SK-N-SH treated with all-trans-retinoic acid at 6 μM for 48 hours (cell line): ENCODE data around the gene TBL1X.

ENCODE experiments used
- ATAC-seq: fragments of 200-7000 bp; cut with Tn5 transposase; 3 replicates; pipeline ENCODE4 v1.9.1; 2020; ENCODE audit warnings: mild to moderate bottlenecking, moderate library complexity
- BACH2 ChIP-seq: fragments of 250-450 bp; sonication (Bioruptor Pico); IDR thresholded peaks from 2 replicates; pipeline ENCODE4 v1.9.0; 2021; ENCODE audit warnings: mild to moderate bottlenecking, borderline replicate concordance
- CSDC2 ChIP-seq: fragments of 250-450 bp; sonication (Bioruptor Pico); IDR thresholded peaks from 2 replicates; pipeline ENCODE4 v1.5.0; 2020; ENCODE audit warnings: mild to moderate bottlenecking, moderate library complexity
- ESRRG ChIP-seq: fragments of 250-450 bp; sonication (Bioruptor Pico); IDR thresholded peaks from 2 replicates; pipeline ENCODE4 v1.6.1; 2021; ENCODE audit warnings: mild to moderate bottlenecking
- GLIS3 ChIP-seq: fragments of 250-450 bp; sonication (Bioruptor Pico); IDR thresholded peaks from 2 replicates; pipeline ENCODE4 v1.5.0; 2020; ENCODE audit warnings: mild to moderate bottlenecking, moderate library complexity
- ISL1 ChIP-seq: fragments of 250-450 bp; sonication (Bioruptor Pico); IDR thresholded peaks from 2 replicates; pipeline ENCODE4 v2.1.2; 2022; ENCODE audit warnings: mild to moderate bottlenecking, moderate library complexity
- PPARA ChIP-seq: fragments of 250-450 bp; sonication (Bioruptor Pico); IDR thresholded peaks from 2 replicates; pipeline ENCODE4 v1.5.0; 2020; ENCODE audit warnings: mild to moderate bottlenecking, borderline replicate concordance
- RARB ChIP-seq: fragments of 250-450 bp; sonication (Bioruptor Pico); IDR thresholded peaks from 2 replicates; pipeline ENCODE4 v1.8.0; 2021; ENCODE audit warnings: mild to moderate bottlenecking, moderate library complexity
- SNAI2 ChIP-seq: fragments of 250-450 bp; sonication (Bioruptor Pico); IDR thresholded peaks from 2 replicates; pipeline ENCODE4 v1.5.0; 2020; ENCODE audit warnings: mild to moderate bottlenecking, moderate library complexity
- TCF4 ChIP-seq: fragments of 250-450 bp; sonication (Bioruptor Pico); IDR thresholded peaks from 2 replicates; pipeline ENCODE4 v1.8.0; 2021; ENCODE audit warnings: mild to moderate bottlenecking, moderate library complexity, borderline replicate concordance
- TOX ChIP-seq: fragments of 250-450 bp; sonication (Bioruptor Pico); IDR thresholded peaks from 2 replicates; pipeline ENCODE4 v1.8.0; 2021; ENCODE audit warnings: mild to moderate bottlenecking, moderate library complexity, borderline replicate concordance
- ZC3H10 ChIP-seq: fragments of 250-450 bp; sonication (Bioruptor Pico); IDR thresholded peaks from 2 replicates; pipeline ENCODE4 v1.5.1; 2021; ENCODE audit warnings: mild to moderate bottlenecking, moderate library complexity
- ZFP3 ChIP-seq: fragments of 250-450 bp; sonication (Bioruptor Pico); IDR thresholded peaks from 2 replicates; pipeline ENCODE4 v1.5.0; 2020; ENCODE audit warnings: mild to moderate bottlenecking, moderate library complexity
- ZFP30 ChIP-seq: fragments of 450-650 bp; formaldehyde crosslinking; IDR thresholded peaks from 2 replicates; pipeline ENCODE4 v1.5.0; 2022; ENCODE audit warnings: mild to moderate bottlenecking, moderate library complexity
- ZNF565 ChIP-seq: fragments of 450-650 bp; formaldehyde crosslinking; conservative IDR thresholded peaks from 2 replicates; pipeline ENCODE4 v1.5.0; 2020; ENCODE audit warnings: low read depth, mild to moderate bottlenecking, moderate library complexity
- ZNF70 ChIP-seq: fragments of 450-650 bp; formaldehyde crosslinking; IDR thresholded peaks from 2 replicates; pipeline ENCODE4 v1.5.0; 2020; ENCODE audit warnings: mild to moderate bottlenecking, moderate library complexity
- ZNF8 ChIP-seq: fragments of 450-650 bp; formaldehyde crosslinking; IDR thresholded peaks from 2 replicates; pipeline ENCODE4 v1.5.0; 2020; ENCODE audit warnings: mild to moderate bottlenecking, moderate library complexity
- TF ChIP-seq, protein P1 (sequence below): fragments of 250-450 bp; sonication (Bioruptor Pico); IDR thresholded peaks from 2 replicates; pipeline ENCODE4 v1.5.0; 2020; ENCODE audit warnings: mild to moderate bottlenecking, moderate library complexity
- TF ChIP-seq, protein P2 (sequence below): fragments of 250-450 bp; sonication (Bioruptor Pico); IDR thresholded peaks from 2 replicates; pipeline ENCODE4 v1.8.0; 2020; ENCODE audit warnings: mild to moderate bottlenecking, moderate library complexity, borderline replicate concordance
- TF ChIP-seq, protein P3 (sequence below): fragments of 250-450 bp; sonication (Bioruptor Pico); IDR thresholded peaks from 2 replicates; pipeline ENCODE4 v1.5.1; 2021; ENCODE audit warnings: mild to moderate bottlenecking, moderate library complexity

The TBL1X gene

DNA sequence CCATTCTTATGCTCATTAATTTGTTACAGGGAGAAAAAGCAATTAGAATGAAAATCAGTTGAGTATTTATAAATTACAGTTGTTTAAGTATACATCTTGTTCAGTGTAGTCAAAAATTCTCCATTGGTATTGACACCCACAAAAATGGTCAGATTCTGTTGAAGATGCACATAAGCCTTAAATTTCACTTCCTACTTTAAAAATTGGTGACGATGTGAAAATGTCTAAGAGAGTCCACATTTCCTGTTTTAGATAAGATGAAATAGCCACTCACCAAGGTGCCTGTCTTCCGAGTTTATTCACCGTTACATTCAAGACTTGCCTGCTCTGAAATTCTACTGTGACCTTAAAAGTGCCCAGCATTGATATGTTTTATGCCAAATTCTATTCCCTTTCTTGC, 207.1 kb downstream of the TBL1X start:
- TF ChIP-seq, protein P1, sequence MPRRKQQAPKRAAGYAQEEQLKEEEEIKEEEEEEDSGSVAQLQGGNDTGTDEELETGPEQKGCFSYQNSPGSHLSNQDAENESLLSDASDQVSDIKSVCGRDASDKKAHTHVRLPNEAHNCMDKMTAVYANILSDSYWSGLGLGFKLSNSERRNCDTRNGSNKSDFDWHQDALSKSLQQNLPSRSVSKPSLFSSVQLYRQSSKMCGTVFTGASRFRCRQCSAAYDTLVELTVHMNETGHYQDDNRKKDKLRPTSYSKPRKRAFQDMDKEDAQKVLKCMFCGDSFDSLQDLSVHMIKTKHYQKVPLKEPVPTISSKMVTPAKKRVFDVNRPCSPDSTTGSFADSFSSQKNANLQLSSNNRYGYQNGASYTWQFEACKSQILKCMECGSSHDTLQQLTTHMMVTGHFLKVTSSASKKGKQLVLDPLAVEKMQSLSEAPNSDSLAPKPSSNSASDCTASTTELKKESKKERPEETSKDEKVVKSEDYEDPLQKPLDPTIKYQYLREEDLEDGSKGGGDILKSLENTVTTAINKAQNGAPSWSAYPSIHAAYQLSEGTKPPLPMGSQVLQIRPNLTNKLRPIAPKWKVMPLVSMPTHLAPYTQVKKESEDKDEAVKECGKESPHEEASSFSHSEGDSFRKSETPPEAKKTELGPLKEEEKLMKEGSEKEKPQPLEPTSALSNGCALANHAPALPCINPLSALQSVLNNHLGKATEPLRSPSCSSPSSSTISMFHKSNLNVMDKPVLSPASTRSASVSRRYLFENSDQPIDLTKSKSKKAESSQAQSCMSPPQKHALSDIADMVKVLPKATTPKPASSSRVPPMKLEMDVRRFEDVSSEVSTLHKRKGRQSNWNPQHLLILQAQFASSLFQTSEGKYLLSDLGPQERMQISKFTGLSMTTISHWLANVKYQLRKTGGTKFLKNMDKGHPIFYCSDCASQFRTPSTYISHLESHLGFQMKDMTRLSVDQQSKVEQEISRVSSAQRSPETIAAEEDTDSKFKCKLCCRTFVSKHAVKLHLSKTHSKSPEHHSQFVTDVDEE (CRISPR knock-in tag) = no peak
- TF ChIP-seq ZNF8 (CRISPR knock-in tag) = no peak
- TF ChIP-seq ZFP30 (CRISPR knock-in tag) = no peak
- ATAC-seq = no peak

DNA sequence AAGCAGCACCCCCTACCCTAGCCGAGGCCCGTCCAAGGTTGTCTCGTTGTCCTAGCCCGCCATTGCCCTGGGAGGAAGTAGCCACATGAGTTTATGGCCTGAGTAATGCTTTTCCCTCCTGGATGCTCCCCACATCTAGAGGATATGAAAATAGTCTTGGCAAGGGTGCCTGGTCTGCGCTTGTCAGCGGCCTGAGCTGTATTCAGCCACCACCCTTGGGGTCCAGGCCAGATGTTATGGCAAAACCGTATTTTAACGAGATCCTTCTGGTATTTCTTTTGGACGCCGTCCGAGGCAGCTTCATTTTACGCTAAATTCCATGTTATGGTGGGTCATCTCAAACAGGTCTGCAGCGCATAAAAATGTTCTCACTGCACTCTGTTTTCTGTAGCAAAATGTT, 211.4 kb downstream of the TBL1X start:
- no peak for ATAC-seq
- TF ChIP-seq RARB (CRISPR knock-in tag) = no peak
- TF ChIP-seq, protein P1 (CRISPR knock-in tag) = no peak
- no peak for TF ChIP-seq TCF4
- no peak for TF ChIP-seq PPARA
- no peak for TF ChIP-seq TOX (CRISPR knock-in tag)
- TF ChIP-seq SNAI2 (CRISPR knock-in tag) = no peak
- TF ChIP-seq ZNF70 = no peak
- TF ChIP-seq, protein P2, sequence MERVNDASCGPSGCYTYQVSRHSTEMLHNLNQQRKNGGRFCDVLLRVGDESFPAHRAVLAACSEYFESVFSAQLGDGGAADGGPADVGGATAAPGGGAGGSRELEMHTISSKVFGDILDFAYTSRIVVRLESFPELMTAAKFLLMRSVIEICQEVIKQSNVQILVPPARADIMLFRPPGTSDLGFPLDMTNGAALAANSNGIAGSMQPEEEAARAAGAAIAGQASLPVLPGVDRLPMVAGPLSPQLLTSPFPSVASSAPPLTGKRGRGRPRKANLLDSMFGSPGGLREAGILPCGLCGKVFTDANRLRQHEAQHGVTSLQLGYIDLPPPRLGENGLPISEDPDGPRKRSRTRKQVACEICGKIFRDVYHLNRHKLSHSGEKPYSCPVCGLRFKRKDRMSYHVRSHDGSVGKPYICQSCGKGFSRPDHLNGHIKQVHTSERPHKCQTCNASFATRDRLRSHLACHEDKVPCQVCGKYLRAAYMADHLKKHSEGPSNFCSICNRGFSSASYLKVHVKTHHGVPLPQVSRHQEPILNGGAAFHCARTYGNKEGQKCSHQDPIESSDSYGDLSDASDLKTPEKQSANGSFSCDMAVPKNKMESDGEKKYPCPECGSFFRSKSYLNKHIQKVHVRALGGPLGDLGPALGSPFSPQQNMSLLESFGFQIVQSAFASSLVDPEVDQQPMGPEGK = no peak
- no peak for TF ChIP-seq GLIS3 (CRISPR knock-in tag)
- no peak for TF ChIP-seq ZC3H10 (CRISPR knock-in tag)
- TF ChIP-seq, protein P3, sequence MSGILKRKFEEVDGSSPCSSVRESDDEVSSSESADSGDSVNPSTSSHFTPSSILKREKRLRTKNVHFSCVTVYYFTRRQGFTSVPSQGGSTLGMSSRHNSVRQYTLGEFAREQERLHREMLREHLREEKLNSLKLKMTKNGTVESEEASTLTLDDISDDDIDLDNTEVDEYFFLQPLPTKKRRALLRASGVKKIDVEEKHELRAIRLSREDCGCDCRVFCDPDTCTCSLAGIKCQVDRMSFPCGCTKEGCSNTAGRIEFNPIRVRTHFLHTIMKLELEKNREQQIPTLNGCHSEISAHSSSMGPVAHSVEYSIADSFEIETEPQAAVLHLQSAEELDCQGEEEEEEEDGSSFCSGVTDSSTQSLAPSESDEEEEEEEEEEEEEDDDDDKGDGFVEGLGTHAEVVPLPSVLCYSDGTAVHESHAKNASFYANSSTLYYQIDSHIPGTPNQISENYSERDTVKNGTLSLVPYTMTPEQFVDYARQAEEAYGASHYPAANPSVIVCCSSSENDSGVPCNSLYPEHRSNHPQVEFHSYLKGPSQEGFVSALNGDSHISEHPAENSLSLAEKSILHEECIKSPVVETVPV (CRISPR knock-in tag) = no peak
- no peak for TF ChIP-seq ZFP30 (CRISPR knock-in tag)
- TF ChIP-seq BACH2 = no peak
- TF ChIP-seq ZFP3 (CRISPR knock-in tag) = no peak
- TF ChIP-seq ZNF8 (CRISPR knock-in tag) = no peak
- no peak for TF ChIP-seq ZNF565 (CRISPR knock-in tag)
- TF ChIP-seq ISL1 = no peak
- TF ChIP-seq, all 23 proteins: peak for 0

DNA sequence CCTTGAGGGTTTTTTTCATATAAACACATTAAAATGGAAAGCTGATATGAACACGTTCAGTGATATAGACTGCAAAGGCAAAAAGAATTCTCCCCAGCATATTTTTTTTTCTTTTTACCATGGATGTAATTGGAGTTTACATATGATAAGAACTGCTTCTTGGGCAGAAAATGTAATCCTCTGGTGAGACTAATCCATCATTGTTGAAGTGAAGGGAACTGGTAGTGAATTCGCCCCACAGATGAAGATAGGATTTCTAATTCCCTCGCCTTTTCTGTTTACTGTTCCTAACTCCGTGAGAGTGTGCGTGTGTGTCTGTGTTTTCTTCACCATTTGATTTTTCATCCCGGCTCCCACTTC, 211.9 kb downstream of the TBL1X start:
- TF ChIP-seq RARB (CRISPR knock-in tag) = no peak
- TF ChIP-seq ZC3H10 (CRISPR knock-in tag) = no peak
- TF ChIP-seq BACH2 = no peak
- no peak for TF ChIP-seq ZNF565 (CRISPR knock-in tag)
- TF ChIP-seq PPARA = no peak
- TF ChIP-seq CSDC2 (CRISPR knock-in tag) = no peak
- TF ChIP-seq ZFP3 (CRISPR knock-in tag) = no peak
- TF ChIP-seq, protein P2 = no peak
- TF ChIP-seq ZNF70 = no peak
- TF ChIP-seq ZNF8 (CRISPR knock-in tag) = no peak
- TF ChIP-seq ESRRG (CRISPR knock-in tag) = no peak
- TF ChIP-seq, protein P3 (CRISPR knock-in tag) = no peak
- no peak for TF ChIP-seq TOX (CRISPR knock-in tag)
- no peak for TF ChIP-seq ISL1
- no peak for TF ChIP-seq TCF4
- TF ChIP-seq, all 23 proteins: peak for 0
- ATAC-seq = no peak
